Gastrocnemius medialis (tissue), 4 donors: ENCODE measurements around the gene NIPBL. TPM values are rescaled to one million over a fixed set of nuclear protein-coding genes. Genes with fewer than 3 reads are reported as not detected.

Source experiments
- ATAC-seq, 2 donors: fragments of 150-250 bp; one replicate each; pipeline ENCODE4 v1.9.1; 2016
- DNase-seq, 2 donors: peaks; one replicate each; pipeline ENCODE4 v3.0.0-alpha.2; 2019
- H3K27ac ChIP-seq, 4 donors: fragments of 200-600 bp; sonication (generic); 1 replicate in 1 of 4; 2 replicates in 3 of 4; pipeline ENCODE4 v1.5.1; 2016 to 2018; ENCODE audit warnings: mild to moderate bottlenecking in 2 of 4, moderate library complexity in 1 of 4
- H3K27me3 ChIP-seq, 3 donors: fragments of 200-600 bp; sonication (generic) in 2 of 3; 1 replicate in 1 of 3; 2 replicates in 2 of 3; pipeline versions ENCODE4 v1.5.1 to v1.6.0; 2016 to 2019; ENCODE audit warnings: mild to moderate bottlenecking in 1 of 3, moderate library complexity in 1 of 3
- H3K36me3 ChIP-seq, 2 donors: fragments of 200-600 bp; sonication (generic) in 1 of 2; one replicate each; pipeline ENCODE4 v1.5.1; 2017 to 2018
- H3K4me1 ChIP-seq, 2 donors: fragments of 200-600 bp; sonication (generic) in 1 of 2; one replicate each; pipeline ENCODE4 v1.5.1; 2016 to 2017; ENCODE audit warnings: mild to moderate bottlenecking in 2 of 2
- H3K4me3 ChIP-seq, 4 donors: fragments of 200-600 bp; sonication (generic) in 3 of 4; 1 replicate in 1 of 4; 2 replicates in 3 of 4; pipeline ENCODE4 v1.5.1; 2016 to 2019; ENCODE audit warnings: mild to moderate bottlenecking in 2 of 4
- H3K9me3 ChIP-seq, 3 donors: fragments of 200-600 bp; sonication (generic) in 2 of 3; 1 replicate in 1 of 3; 2 replicates in 2 of 3; pipeline ENCODE4 v1.5.1; 2016 to 2019
- CTCF ChIP-seq, 5 experiments: fragments of 450-650 bp in 3 of 5; fragments of 200-600 bp in 2 of 5; sonication (generic) in 2 of 5; IDR thresholded peaks in 4 of 5; conservative IDR thresholded peaks in 1 of 5; 1 replicate in 4 of 5; 2 replicates in 1 of 5; pipeline ENCODE4 v1.5.1; 2016 to 2019; ENCODE audit warnings: antibody characterized with exemption in 5 of 5, mild to moderate bottlenecking in 3 of 5, moderate library complexity in 3 of 5
- POLR2A ChIP-seq, 2 donors: fragments of 450-650 bp; IDR thresholded peaks; one replicate each; pipeline ENCODE4 v1.6.1; 2017; ENCODE audit warnings: antibody characterized with exemption in 2 of 2, mild to moderate bottlenecking in 2 of 2, moderate library complexity in 2 of 2
- in situ Hi-C, 4 donors: fragments of 200-750 bp; cut with MboI; loops; one replicate each; pipeline versions ENCODE4 v1.15.0 to v1.8.0; 2017; ENCODE audit warnings: low sequenced_read_pairs in 4 of 4
- intact Hi-C: fragments of 100-400 bp; cut with DNase I; formaldehyde crosslinking; loops from one replicate; pipeline ENCODE4 v1.15.1; 2023; ENCODE audit warnings: low total_unique reads
- total RNA-seq, 4 donors: library from RNA; depleted of rRNA; stranded (reverse); fragments of >200 nt; gene quantifications; one replicate each; pipeline versions ENCODE4 v1.1.0 to v1.2.3, GENCODE V29; 2016

Gene NIPBL
- total RNA-seq, 4 donors from 2014 or later: 15.0 to 49.6 (median 32.7) TPM

- DNase-seq (no peak), ATAC-seq (no peak)
- no peaks in the 10 kb centered on the region for H3K36me3 ChIP-seq
- peak overlapping the region in 3 of 4 donors; percentile 91 to 100 (median 99) for H3K27ac ChIP-seq
- H3K27me3 ChIP-seq: no peaks in the 10 kb centered on the region
- TF ChIP-seq POLR2A (IDR thresholded peaks at IDR 0.05): no peak
- TF ChIP-seq CTCF (IDR thresholded peaks at IDR 0.05 in 4 of 5, conservative IDR thresholded peaks at IDR 0.05 in 1 of 5): no peak
- in situ Hi-C loops (loop anchor here in 2 of 4 donors (10.0 to 25.0 kb wide), 2 partner anchors 70 to 137 kb away; no protein-coding TSS in a partner anchor), intact Hi-C loops (loop anchor here (5.0 to 10.0 kb wide), 2 partner anchors 147 to 1290 kb away; no protein-coding TSS in a partner anchor)
- peak overlapping the region; percentile 93 to 99 (median 98) for H3K4me3 ChIP-seq
- H3K4me1 ChIP-seq: peaks cover 32 to 47% of the 10 kb centered on the region in 2 donors
- no peaks in the 10 kb centered on the region for H3K9me3 ChIP-seq
Observed at GRCh38 chr5:36874465-36874864, 2.1 kb upstream of the NIPBL start.

- peaks cover 40 to 55% of the 10 kb centered on the region in 2 donors for H3K4me1 ChIP-seq
Observed at GRCh38 chr5:36875051-36875789, 1.3 kb upstream of the NIPBL start.

GRCh38 chr5:36875790-36876298, 725 bp upstream of the NIPBL start:
- Histone ChIP-seq H3K4me1 (peaks cover 46 to 55% of the 10 kb centered on the region in 2 donors), H3K4me3 (peak overlapping the region; percentile 93 to 99 (median 98)), H3K36me3 (no peaks in the 10 kb centered on the region), H3K27me3 (no peaks in the 10 kb centered on the region), H3K9me3 (no peaks in the 10 kb centered on the region), H3K27ac (peak overlapping the region; percentile 91 to 100 (median 100))
- intact Hi-C loops: loop anchor here (1.0 to 10.0 kb wide), 5 partner anchors 69 to 1289 kb away; no protein-coding TSS in a partner anchor
- peak; percentile 14 to 66 (median 34) for TF ChIP-seq CTCF (IDR thresholded peaks at IDR 0.05 in 4 of 5, conservative IDR thresholded peaks at IDR 0.05 in 1 of 5)
- no peak for TF ChIP-seq POLR2A (IDR thresholded peaks at IDR 0.05)
- in situ Hi-C loops: loop anchor here in 2 of 4 donors (10.0 to 25.0 kb wide), 2 partner anchors 69 to 639 kb away; partner anchors contain the start of gene NADK2 (in 1 of the 2)
- DNase-seq (peak; percentile 67 to 78), ATAC-seq (peak; percentile 69 to 77)

More at GRCh38 chr5:36875051-36875789, 1.3 kb upstream of the NIPBL start:
- no peak for TF ChIP-seq CTCF (IDR thresholded peaks at IDR 0.05 in 4 of 5, conservative IDR thresholded peaks at IDR 0.05 in 1 of 5)
- no peak for TF ChIP-seq POLR2A (IDR thresholded peaks at IDR 0.05)
- in situ Hi-C loops (loop anchor here in 2 of 4 donors (10.0 to 25.0 kb wide), 2 partner anchors 70 to 638 kb away; partner anchors contain the start of gene NADK2 (in 1 of the 2)), intact Hi-C loops (loop anchor here (5.0 to 10.0 kb wide), 3 partner anchors 132 to 1290 kb away; no protein-coding TSS in a partner anchor)
- no peaks in the 10 kb centered on the region for H3K9me3 ChIP-seq
- H3K4me3 ChIP-seq: peak overlapping the region; percentile 93 to 99 (median 98)
- ATAC-seq: peak; percentile 9 to 13
- no peaks in the 10 kb centered on the region for H3K36me3 ChIP-seq
- no peaks in the 10 kb centered on the region for H3K27me3 ChIP-seq
- peak overlapping the region; percentile 91 to 100 (median 100) for H3K27ac ChIP-seq
- peak; percentile 28 to 41 for DNase-seq

GRCh38 chr5:36876965-36877666, 547 bp downstream of the NIPBL start:
- TF ChIP-seq CTCF (IDR thresholded peaks at IDR 0.05 in 4 of 5, conservative IDR thresholded peaks at IDR 0.05 in 1 of 5) (peak in 1 of 5 experiments; percentile 12), POLR2A (IDR thresholded peaks at IDR 0.05) (peak in 1 of 2 donors; percentile 14)

More at GRCh38 chr5:36876965-36877666, 547 bp downstream of the NIPBL start:
- DNase-seq: peak; percentile 34 to 55
- Histone ChIP-seq H3K27ac (peak overlapping the region; percentile 91 to 100 (median 100)), H3K27me3 (no peaks in the 10 kb centered on the region), H3K4me3 (peak overlapping the region; percentile 93 to 99 (median 98)), H3K36me3 (no peaks in the 10 kb centered on the region), H3K9me3 (no peaks in the 10 kb centered on the region), H3K4me1 (peaks cover 59 to 65% of the 10 kb centered on the region in 2 donors)
- ATAC-seq: peak; percentile 50 to 53
- in situ Hi-C loops: loop anchor here in 2 of 4 donors (10.0 to 25.0 kb wide), 2 partner anchors 68 to 640 kb away; partner anchors contain the start of gene NADK2 (in 1 of the 2)
- intact Hi-C loops: loop anchor here (1.0 to 10.0 kb wide), 5 partner anchors 68 to 1288 kb away; no protein-coding TSS in a partner anchor
